Nephron (organoid): ENCODE results near the gene F2R.

Experiments
- H3K27ac Mint-ChIP-seq, 3 experiments: 2 replicates each; pipeline ENCODE4 v1.8.0; 2020; ENCODE audit warnings: mixed read lengths in 3 of 3, mild to moderate bottlenecking in 2 of 3, moderate library complexity in 1 of 3
- H3K27me3 Mint-ChIP-seq: 2 replicates; pipeline ENCODE4 v1.8.0; 2021; ENCODE audit warnings: low read depth, mild to moderate bottlenecking, moderate library complexity, mixed read lengths
- H3K36me3 Mint-ChIP-seq: 2 replicates; pipeline ENCODE4 v1.8.0; 2020; ENCODE audit warnings: low read depth, mixed read lengths
- H3K4me1 Mint-ChIP-seq: 2 replicates; pipeline ENCODE4 v1.8.0; 2020; ENCODE audit warnings: mixed read lengths
- H3K4me3 Mint-ChIP-seq, 3 experiments: 2 replicates each; pipeline ENCODE4 v1.8.0; 2020; ENCODE audit warnings: mild to moderate bottlenecking in 3 of 3, mixed read lengths in 3 of 3, moderate library complexity in 2 of 3
- H3K9me3 Mint-ChIP-seq: 2 replicates; pipeline ENCODE4 v1.8.0; 2020; ENCODE audit warnings: mixed read lengths
- CTCF ChIP-seq, 3 experiments: fragments of 200-600 bp; sonication (generic); IDR thresholded peaks; one replicate each; pipeline ENCODE4 v1.5.0; 2021; ENCODE audit warnings: antibody characterized with exemption in 3 of 3; ENCODE audit not compliant: unreplicated experiment in 3 of 3

Gene F2R

DNA sequence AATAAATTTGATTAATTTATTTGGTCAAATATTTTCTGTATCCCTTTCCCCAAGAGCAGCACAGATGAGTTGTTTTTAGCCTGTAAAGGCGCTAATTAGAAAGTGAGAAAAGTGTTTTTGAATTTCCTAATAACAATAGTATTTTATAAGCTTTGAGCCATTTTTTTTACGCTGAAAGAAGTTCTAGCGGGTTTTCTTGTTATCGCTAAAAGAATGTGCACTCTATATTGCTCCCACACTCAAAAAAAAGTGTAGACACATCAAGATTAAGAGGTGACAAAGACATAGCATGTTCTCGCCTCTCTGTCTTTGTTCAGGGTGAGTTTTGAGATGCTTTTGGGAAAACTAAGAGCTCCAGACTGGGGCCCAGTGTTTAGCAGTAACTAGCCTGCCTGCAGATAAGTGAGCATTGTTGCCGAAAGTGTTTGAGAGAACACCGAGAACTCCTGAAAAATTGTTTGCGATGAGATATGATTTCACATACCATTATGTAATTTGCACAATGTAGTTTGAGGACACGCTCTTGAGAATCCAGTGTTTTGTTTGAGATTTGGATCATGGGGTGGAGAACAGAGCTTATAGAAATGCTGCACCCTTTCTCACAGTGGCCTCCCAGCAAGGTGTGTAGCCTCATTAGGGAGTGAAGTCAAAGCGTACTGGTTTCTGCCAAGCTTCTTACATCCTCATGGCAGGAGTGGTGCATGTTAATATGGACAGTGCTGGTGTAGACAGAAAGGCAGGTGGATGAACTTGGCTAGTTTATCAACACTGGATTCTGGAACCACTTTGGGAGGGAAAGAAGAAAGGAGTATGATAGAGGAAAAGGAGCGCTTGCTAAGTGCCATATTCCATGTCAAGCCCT is 1.5 kb downstream of the F2R start:
- Mint-ChIP-seq H3K27ac (peak overlapping the region; percentile 13 to 80 (median 47)), H3K9me3 (no peaks in the 10 kb centered on the region), H3K36me3 (no peaks in the 10 kb centered on the region), H3K4me1 (peaks cover 25% of the 10 kb centered on the region), H3K27me3 (peaks cover 23% of the 10 kb centered on the region), H3K4me3 (peak overlapping the region; percentile 90 to 94 (median 91))
- no peak for TF ChIP-seq CTCF (IDR thresholded peaks at IDR 0.05; ENCODE audit: unreplicated experiment in 3 of 3)

DNA sequence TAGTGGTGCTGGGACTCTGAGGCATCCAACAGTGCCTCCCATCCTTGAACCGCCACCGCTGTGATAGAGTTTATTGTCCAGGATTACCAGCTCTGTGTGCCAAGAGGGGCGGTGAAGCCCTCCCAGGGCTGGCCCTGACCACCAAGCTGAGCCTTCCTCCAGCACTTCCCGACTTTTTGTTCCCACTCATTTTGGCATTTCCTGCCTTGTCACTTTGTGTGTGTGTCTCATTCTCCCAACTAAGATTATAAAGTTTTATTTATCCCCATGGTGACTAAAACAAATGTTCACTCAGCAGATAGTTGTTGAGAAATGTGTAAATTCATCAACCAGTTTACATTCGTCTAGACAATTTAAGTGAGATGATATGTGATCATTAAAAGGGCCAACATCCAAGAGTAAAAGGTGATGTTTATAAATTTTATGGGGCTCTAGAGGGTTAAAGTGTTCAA is 2.5 kb downstream of the F2R start:
- Mint-ChIP-seq H3K4me1 (peaks cover 25% of the 10 kb centered on the region), H3K4me3 (peak overlapping the region; percentile 67 to 94 (median 91)), H3K36me3 (peaks cover 3% of the 10 kb centered on the region), H3K27ac (peak overlapping the region in 2 of 3 experiments; percentile 83), H3K27me3 (peaks cover 21% of the 10 kb centered on the region), H3K9me3 (no peaks in the 10 kb centered on the region)
- no peak for TF ChIP-seq CTCF (IDR thresholded peaks at IDR 0.05; ENCODE audit: unreplicated experiment in 3 of 3)

- Mint-ChIP-seq H3K4me1 (peaks cover 25% of the 10 kb centered on the region), H3K27ac (peak overlapping the region in 2 of 3 experiments; percentile 83), H3K27me3 (peaks cover 16% of the 10 kb centered on the region), H3K4me3 (peak overlapping the region; percentile 52 to 77 (median 67)), H3K9me3 (no peaks in the 10 kb centered on the region), H3K36me3 (peaks cover 7% of the 10 kb centered on the region)
- no peak for TF ChIP-seq CTCF (IDR thresholded peaks at IDR 0.05; ENCODE audit: unreplicated experiment in 3 of 3)
Measured at GRCh38 chr5:76718880-76719279, 3.0 kb downstream of the F2R start.

- H3K4me1 Mint-ChIP-seq = peaks cover 25% of the 10 kb centered on the region
- peaks cover 23% of the 10 kb centered on the region for H3K36me3 Mint-ChIP-seq
- no peak for TF ChIP-seq CTCF (IDR thresholded peaks at IDR 0.05; ENCODE audit: unreplicated experiment in 3 of 3)
- no peaks in the 10 kb centered on the region for H3K27me3 Mint-ChIP-seq
- peak overlapping the region; percentile 41 to 78 (median 45) for H3K27ac Mint-ChIP-seq
- peak overlapping the region; percentile 4 to 38 (median 20) for H3K4me3 Mint-ChIP-seq
- peaks cover 4% of the 10 kb centered on the region for H3K9me3 Mint-ChIP-seq
Measured at GRCh38 chr5:76720988-76721569, 5.2 kb downstream of the F2R start.

DNA sequence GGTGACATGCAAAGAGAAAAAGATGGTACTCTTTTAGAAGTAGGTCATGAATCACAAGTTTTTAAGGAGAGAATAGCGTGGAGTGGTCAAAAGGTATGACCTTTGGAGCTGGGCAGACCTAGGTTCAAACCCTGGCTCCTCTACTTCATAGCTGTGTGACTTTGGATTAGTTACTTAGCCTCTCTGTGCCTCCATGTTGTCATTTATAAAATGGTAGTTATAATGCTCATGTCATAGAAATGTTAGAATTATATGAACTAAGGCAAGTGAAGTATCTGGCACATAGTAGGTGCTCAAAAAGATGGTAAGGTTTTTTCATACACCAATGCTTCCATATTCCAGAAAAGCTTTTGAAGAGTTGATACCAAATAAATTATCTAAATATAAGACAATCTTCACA is 7.3 kb downstream of the F2R start:
- Mint-ChIP-seq H3K27me3 (no peaks in the 10 kb centered on the region), H3K27ac (no peak overlapping the region), H3K9me3 (peaks cover 11% of the 10 kb centered on the region), H3K4me3 (no peak overlapping the region), H3K4me1 (peaks cover 12% of the 10 kb centered on the region), H3K36me3 (peaks cover 41% of the 10 kb centered on the region)
- TF ChIP-seq CTCF (IDR thresholded peaks at IDR 0.05; ENCODE audit: unreplicated experiment in 3 of 3) = no peak
